GM19455 (cell line): ENCODE results near the gene ABI2.

ENCODE experiments used
- ATAC-seq: cut with Tn5 transposase; IDR thresholded peaks from one replicate; pipeline ENCODE4 v1.9.1; 2021; ENCODE audit not compliant: unreplicated experiment

Gene ABI2

DNA sequence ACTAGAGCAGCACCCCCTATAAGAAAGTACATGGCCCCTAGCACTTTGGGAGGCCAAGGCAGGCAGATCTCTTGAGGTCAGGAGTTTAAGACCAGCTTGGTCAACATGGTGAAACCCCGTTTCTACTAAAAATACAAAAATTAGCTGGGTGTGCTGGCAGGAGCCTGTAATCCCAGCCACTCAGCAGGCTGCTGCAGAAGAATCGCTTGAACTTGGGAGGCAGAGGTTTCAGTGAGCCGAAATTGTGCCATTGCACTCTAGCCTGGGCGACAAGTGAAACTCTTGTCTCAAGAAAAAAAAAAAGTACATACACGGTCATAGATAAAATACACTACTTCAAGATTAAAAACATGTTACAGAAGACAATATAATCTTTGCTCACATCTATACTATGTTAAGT lies 143.1 kb downstream of the ABI2 start:
- ATAC-seq: no peak

- no peak for ATAC-seq
Observed at GRCh38 chr2:203476881-203477280, 148.7 kb downstream of the ABI2 start.

DNA sequence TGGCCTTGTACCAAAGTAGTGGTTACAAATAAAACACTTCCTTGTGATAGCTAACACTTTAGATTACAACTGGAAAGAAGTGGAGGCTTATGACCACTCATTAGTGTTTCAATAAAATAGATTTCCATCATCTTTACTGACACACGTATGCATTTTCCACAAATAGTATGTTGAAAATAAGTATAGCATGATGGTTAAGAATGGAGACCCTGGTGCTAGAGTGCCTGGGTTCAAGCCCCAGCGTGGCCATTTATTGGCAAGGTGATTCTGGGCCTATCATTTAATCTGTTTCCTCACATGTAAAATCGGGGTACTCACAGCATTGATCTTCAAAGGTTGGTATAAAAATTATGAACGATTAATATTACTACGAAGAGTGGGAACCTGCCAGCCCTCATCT lies 152.4 kb downstream of the ABI2 start:
- ATAC-seq: no peak

GRCh38 chr2:203484266-203485112 lies 156.3 kb downstream of the ABI2 start:
- peak; percentile 69 for ATAC-seq

DNA sequence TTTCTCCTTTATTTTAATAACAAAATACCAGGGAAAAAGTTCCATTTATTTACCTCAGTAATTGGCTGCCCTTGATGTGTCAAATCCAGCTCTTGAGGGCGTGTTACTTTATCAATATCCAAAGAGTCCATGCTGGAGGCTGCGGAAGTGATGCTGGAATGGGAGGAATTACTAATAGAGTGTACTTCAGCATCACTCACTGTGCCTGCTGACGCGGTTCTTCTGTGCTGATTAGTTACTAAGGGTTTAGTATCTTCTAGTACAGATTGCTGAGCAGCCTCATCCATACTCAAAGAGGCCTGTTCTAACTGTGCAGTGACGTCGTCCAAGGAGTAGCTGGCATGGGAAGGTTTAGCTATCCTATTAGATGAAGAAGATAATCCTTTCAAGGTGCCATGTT lies 161.3 kb downstream of the ABI2 start:
- ATAC-seq: no peak

GRCh38 chr2:203490391-203490790 lies 162.2 kb downstream of the ABI2 start:
- no peak for ATAC-seq

DNA sequence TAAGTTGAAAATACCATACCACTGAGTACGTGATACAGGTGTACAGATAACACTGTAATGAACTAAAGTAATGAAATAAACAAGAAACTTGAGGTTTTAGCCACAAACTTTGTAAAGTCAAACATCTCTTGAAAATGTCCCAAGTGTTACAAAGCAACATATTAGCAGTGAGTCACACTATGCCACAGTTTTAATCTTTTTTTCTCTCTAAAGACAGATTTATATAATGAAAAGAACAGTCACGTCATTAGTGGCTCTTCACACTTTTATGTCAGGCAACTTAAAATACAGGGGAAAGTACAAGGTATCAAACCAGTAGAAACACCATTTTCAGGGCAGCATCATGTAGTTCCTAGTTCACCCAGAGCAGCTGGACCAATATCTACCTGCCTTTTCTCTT lies 164.8 kb downstream of the ABI2 start:
- ATAC-seq: no peak
